ENCODE results near the gene IQCH. TPM values are rescaled to one million over a fixed set of nuclear protein-coding genes. Genes with fewer than 3 reads are reported as not detected.

The IQCH gene
- total and polyA plus RNA-seq, 2 experiments from 2014 or later, result 2.1 to 4.1 TPM

- no peak overlapping the region for H3K4me2 ChIP-seq (ENCODE audit: unreplicated experiment)
- H2AFZ ChIP-seq, result no peak overlapping the region
Measured at GRCh38 chr15:67456677-67457529, 202.3 kb downstream of the IQCH start.

GRCh38 chr15:67458331-67459029, 203.9 kb downstream of the IQCH start:
- TF ChIP-seq EZH2 (IDR thresholded peaks at IDR 0.05; ENCODE audit: insufficient read depth, poor library complexity, severe bottlenecking) (no peak), EZH2phosphoT487 (IDR thresholded peaks at IDR 0.05; ENCODE audit: insufficient read depth, low read depth) (no peak)
- Histone ChIP-seq H4K20me1 (ENCODE audit: insufficient read depth) (no peaks in the 10 kb centered on the region), H3K27ac (no peak overlapping the region), H3K36me3 (ENCODE audit: low read depth) (no peaks in the 10 kb centered on the region), H3K4me3 (no peak overlapping the region), H3K9me3 (ENCODE audit: low read depth) (no peaks in the 10 kb centered on the region), H3K9me2 (ENCODE audit: insufficient read depth) (no peaks in the 10 kb centered on the region), H3K9ac (no peak overlapping the region), H3K4me2 (ENCODE audit: unreplicated experiment) (no peak overlapping the region), H3K4me1 (ENCODE audit: insufficient read depth) (no peaks in the 10 kb centered on the region), H2AFZ (no peak overlapping the region), H3F3A (ENCODE audit: insufficient read depth) (no peaks in the 10 kb centered on the region), H3K27me3 (replicated peaks; ENCODE audit: insufficient read depth) (no peaks in the 10 kb centered on the region), H3K79me2 (ENCODE audit: insufficient read depth) (no peaks in the 10 kb centered on the region)
- WGBS, 2 experiments (ENCODE audit: low coverage in 1 of 2, low lambda C conversion rate in 2 of 2, missing lambda C conversion rate in 2 of 2), result 87 to 92% methylated on average over 5 of the region's 5 CpGs
- in situ Hi-C loops (cut with MboI), result no loop called here
- DNase-seq, result peak; percentile 9

More at GRCh38 chr15:67456677-67457529, 202.3 kb downstream of the IQCH start:
- peak; percentile 76 for DNase-seq
- no peaks in the 10 kb centered on the region for H3K27me3 ChIP-seq (replicated peaks; ENCODE audit: insufficient read depth)
- in situ Hi-C loops (cut with MboI), result no loop called here
- TF ChIP-seq EZH2 (IDR thresholded peaks at IDR 0.05; ENCODE audit: insufficient read depth, poor library complexity, severe bottlenecking) (no peak), EZH2phosphoT487 (IDR thresholded peaks at IDR 0.05; ENCODE audit: insufficient read depth, low read depth) (no peak)
- H3K36me3 ChIP-seq (ENCODE audit: low read depth), result no peaks in the 10 kb centered on the region
- H4K20me1 ChIP-seq (ENCODE audit: insufficient read depth), result no peaks in the 10 kb centered on the region
- H3F3A ChIP-seq (ENCODE audit: insufficient read depth), result no peaks in the 10 kb centered on the region
- H3K9ac ChIP-seq, result no peak overlapping the region
- no peaks in the 10 kb centered on the region for H3K4me1 ChIP-seq (ENCODE audit: insufficient read depth)
- H3K9me2 ChIP-seq (ENCODE audit: insufficient read depth), result no peaks in the 10 kb centered on the region
- H3K79me2 ChIP-seq (ENCODE audit: insufficient read depth), result no peaks in the 10 kb centered on the region
- no peaks in the 10 kb centered on the region for H3K9me3 ChIP-seq (ENCODE audit: low read depth)
- H3K4me3 ChIP-seq, result no peak overlapping the region
- WGBS, 2 experiments (ENCODE audit: low coverage in 1 of 2, low lambda C conversion rate in 2 of 2, missing lambda C conversion rate in 2 of 2), result 16 to 21% methylated on average over 8 of the region's 8 CpGs
- no peak overlapping the region for H3K27ac ChIP-seq

GRCh38 chr15:67460521-67460920, 205.9 kb downstream of the IQCH start:
- Histone ChIP-seq H3K79me2 (ENCODE audit: insufficient read depth) (no peaks in the 10 kb centered on the region), H3K4me3 (no peak overlapping the region), H3K9me3 (ENCODE audit: low read depth) (no peaks in the 10 kb centered on the region), H3K4me2 (ENCODE audit: unreplicated experiment) (no peak overlapping the region), H3K36me3 (ENCODE audit: low read depth) (no peaks in the 10 kb centered on the region), H3K9me2 (ENCODE audit: insufficient read depth) (no peaks in the 10 kb centered on the region), H3F3A (ENCODE audit: insufficient read depth) (no peaks in the 10 kb centered on the region), H3K9ac (no peak overlapping the region), H3K27me3 (replicated peaks; ENCODE audit: insufficient read depth) (no peaks in the 10 kb centered on the region), H3K4me1 (ENCODE audit: insufficient read depth) (no peaks in the 10 kb centered on the region), H3K27ac (no peak overlapping the region), H2AFZ (no peak overlapping the region), H4K20me1 (ENCODE audit: insufficient read depth) (no peaks in the 10 kb centered on the region)
- in situ Hi-C loops (cut with MboI), result no loop called here
- WGBS, 2 experiments (ENCODE audit: low coverage in 1 of 2, low lambda C conversion rate in 2 of 2, missing lambda C conversion rate in 2 of 2), result 70 to 75% methylated on average over 2 of the region's 2 CpGs
- no peak for DNase-seq
- no peak for TF ChIP-seq EZH2 (IDR thresholded peaks at IDR 0.05; ENCODE audit: insufficient read depth, poor library complexity, severe bottlenecking)
- no peak for TF ChIP-seq EZH2phosphoT487 (IDR thresholded peaks at IDR 0.05; ENCODE audit: insufficient read depth, low read depth)

GRCh38 chr15:67461735-67462134, 207.1 kb downstream of the IQCH start:
- no peak for DNase-seq
- H3F3A ChIP-seq (ENCODE audit: insufficient read depth), result no peaks in the 10 kb centered on the region
- no peak overlapping the region for H3K4me2 ChIP-seq (ENCODE audit: unreplicated experiment)
- H2AFZ ChIP-seq, result no peak overlapping the region
- no peaks in the 10 kb centered on the region for H4K20me1 ChIP-seq (ENCODE audit: insufficient read depth)
- H3K79me2 ChIP-seq (ENCODE audit: insufficient read depth), result no peaks in the 10 kb centered on the region
- in situ Hi-C loops (cut with MboI), result no loop called here
- no peaks in the 10 kb centered on the region for H3K4me1 ChIP-seq (ENCODE audit: insufficient read depth)
- no peaks in the 10 kb centered on the region for H3K9me3 ChIP-seq (ENCODE audit: low read depth)
- H3K27ac ChIP-seq, result no peak overlapping the region
- TF ChIP-seq EZH2phosphoT487 (IDR thresholded peaks at IDR 0.05; ENCODE audit: insufficient read depth, low read depth) (no peak), EZH2 (IDR thresholded peaks at IDR 0.05; ENCODE audit: insufficient read depth, poor library complexity, severe bottlenecking) (no peak)
- WGBS, 2 experiments (ENCODE audit: low coverage in 1 of 2, low lambda C conversion rate in 2 of 2, missing lambda C conversion rate in 2 of 2), result 93 to 96% methylated on average over 6 of the region's 6 CpGs
- H3K36me3 ChIP-seq (ENCODE audit: low read depth), result no peaks in the 10 kb centered on the region
- no peak overlapping the region for H3K4me3 ChIP-seq
- no peaks in the 10 kb centered on the region for H3K27me3 ChIP-seq (replicated peaks; ENCODE audit: insufficient read depth)
- H3K9ac ChIP-seq, result no peak overlapping the region
- no peaks in the 10 kb centered on the region for H3K9me2 ChIP-seq (ENCODE audit: insufficient read depth)
